ENCODE measurements around the gene SLC25A12. TPM values are rescaled to one million over a fixed set of nuclear protein-coding genes. Genes with fewer than 3 reads are reported as not detected.

The SLC25A12 gene
- total and polyA plus RNA-seq, 9 of the 15 experiments (the other 6 are each of a cell fraction or from before 2014, with no cell fraction given): 13.5 to 36.5 (median 21.7) TPM

DNA sequence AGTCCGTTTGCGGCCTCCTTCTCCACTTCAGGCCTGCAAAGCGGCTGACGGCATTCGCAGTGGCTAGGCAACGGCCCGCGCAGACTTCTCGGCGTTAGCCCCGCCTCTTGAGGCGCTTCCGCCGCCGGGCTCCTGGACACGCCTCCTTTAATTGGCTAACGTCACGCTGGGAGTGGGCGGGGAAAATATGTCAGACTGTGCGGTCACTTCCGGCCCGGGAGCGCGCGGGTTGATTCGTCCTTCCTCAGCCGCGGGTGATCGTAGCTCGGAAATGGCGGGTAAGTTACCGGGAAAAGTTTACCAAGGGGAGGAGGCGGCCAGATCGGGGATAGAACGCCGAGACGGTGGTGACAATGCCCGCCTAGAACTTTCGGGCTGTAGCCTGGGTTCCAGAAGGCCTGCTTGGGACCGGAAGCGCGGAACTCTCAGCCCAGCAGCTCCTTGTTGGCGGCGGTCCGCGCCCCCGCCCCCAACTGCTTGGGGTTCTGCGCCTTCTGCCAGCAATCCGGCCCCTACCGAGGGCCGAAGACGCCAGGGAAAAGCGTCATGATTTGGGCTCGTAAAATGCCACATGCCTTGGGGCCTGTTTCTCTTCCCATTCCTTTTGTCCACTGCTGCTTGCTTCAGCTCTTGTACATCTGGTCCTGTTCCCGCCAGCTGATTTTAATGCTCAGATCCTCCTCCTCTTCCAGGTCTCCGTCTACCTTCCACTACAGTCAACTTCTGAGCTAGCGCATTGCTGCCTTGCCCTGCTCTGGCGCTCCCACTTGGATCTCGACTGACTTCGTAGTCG lies 28.4 kb upstream of the SLC25A12 start, which contains the start of gene HAT1:
TSS of gene HAT1 (plus strand) at position 232 of the 793 bp plus-strand sequence. CDS start at position 272, 40 bp downstream.
- ChIA-PET POLR2A (interaction anchor here (0.6 to 3.8 kb wide), 19 partner anchors 7 to 198 kb away, joined by 3 to 62 read pairs (median 3); partner anchors contain the start of genes DLX2 and SLC25A12), CTCF (ENCODE audit: low intra/inter-chr PET ratio) (no interaction called here)
- H3K79me2 ChIP-seq (ENCODE audit: control insufficient read depth, insufficient read depth, low read length): peaks cover 49% of the 10 kb centered on the region
- H4K20me1 ChIP-seq (replicated peaks; ENCODE audit: control insufficient read depth, insufficient read depth, low read length): no peaks in the 10 kb centered on the region
- no peaks in the 10 kb centered on the region for H3K9me1 ChIP-seq (ENCODE audit: control insufficient read depth, insufficient read depth, low read length)
- DNase-seq (ENCODE audit: extremely low read depth in 1 of 4, low spot score in 3 of 4) (peak; percentile 98 to 99 (median 98)), FAIRE-seq (peak; percentile 96), ATAC-seq (peak; percentile 94)
- WGBS (ENCODE audit: insufficient coverage, low coverage, missing lambda C conversion rate): 1% methylated on average over 61 of the region's 61 CpGs
- H3K27ac ChIP-seq (ENCODE audit: extremely low read depth, low read depth, low read length): peak within 1 kb of the TSS; percentile 97
- peak within 1 kb of the TSS; percentile 100 for H3K4me2 ChIP-seq (ENCODE audit: insufficient read depth, low read length)
- intact Hi-C loops (cut with micrococcal nuclease): loop anchor here (2.0 to 10.0 kb wide), 6 partner anchors 28 to 198 kb away; partner anchors contain the start of genes DLX2 and SLC25A12
- peak within 1 kb of the TSS; percentile 68 for H3K4me3 ChIP-seq
- peak within 1 kb of the TSS; percentile 98 to 99 for H3K9ac ChIP-seq (ENCODE audit: insufficient read depth in 1 of 2, low read depth in 2 of 2, low read length in 2 of 2)
- H3K4me1 ChIP-seq (replicated peaks in 1 of 2; ENCODE audit: control insufficient read depth in 2 of 2, insufficient read depth in 2 of 2, low read length in 2 of 2): peaks cover 13 to 14% of the 10 kb centered on the region in 2 experiments; a peak in 4 of 5 replicates
- no peaks in the 10 kb centered on the region for H3K9me3 ChIP-seq (replicated peaks; ENCODE audit: control insufficient read depth, insufficient read depth, low read depth, low read length)
- H2AFZ ChIP-seq (ENCODE audit: low read depth, low read length): peak within 1 kb of the TSS; percentile 97
- H3K27me3 ChIP-seq (ENCODE audit: control insufficient read depth in 2 of 2, insufficient read depth in 2 of 2, low read length in 2 of 2): no peaks in the 10 kb centered on the region
- BruUV-seq (replicated peaks): TSS peak; percentile 76
- in situ Hi-C loops (cut with MboI): no loop called here
- peaks cover 34% of the 10 kb centered on the region for H3K36me3 ChIP-seq (ENCODE audit: control insufficient read depth, insufficient read depth, low read length)
- TF ChIP-seq SRSF3 (IDR thresholded peaks at IDR 0.05; ENCODE audit: insufficient read depth, low read length): 0 out of 2 replicates have a peak, but pooled peaks have one; percentile 55
- TF ChIP-seq EZH2 (IDR thresholded peaks at IDR 0.05; ENCODE audit: borderline replicate concordance, low read depth, low read length): no peak
- TF ChIP-seq, protein P1, sequence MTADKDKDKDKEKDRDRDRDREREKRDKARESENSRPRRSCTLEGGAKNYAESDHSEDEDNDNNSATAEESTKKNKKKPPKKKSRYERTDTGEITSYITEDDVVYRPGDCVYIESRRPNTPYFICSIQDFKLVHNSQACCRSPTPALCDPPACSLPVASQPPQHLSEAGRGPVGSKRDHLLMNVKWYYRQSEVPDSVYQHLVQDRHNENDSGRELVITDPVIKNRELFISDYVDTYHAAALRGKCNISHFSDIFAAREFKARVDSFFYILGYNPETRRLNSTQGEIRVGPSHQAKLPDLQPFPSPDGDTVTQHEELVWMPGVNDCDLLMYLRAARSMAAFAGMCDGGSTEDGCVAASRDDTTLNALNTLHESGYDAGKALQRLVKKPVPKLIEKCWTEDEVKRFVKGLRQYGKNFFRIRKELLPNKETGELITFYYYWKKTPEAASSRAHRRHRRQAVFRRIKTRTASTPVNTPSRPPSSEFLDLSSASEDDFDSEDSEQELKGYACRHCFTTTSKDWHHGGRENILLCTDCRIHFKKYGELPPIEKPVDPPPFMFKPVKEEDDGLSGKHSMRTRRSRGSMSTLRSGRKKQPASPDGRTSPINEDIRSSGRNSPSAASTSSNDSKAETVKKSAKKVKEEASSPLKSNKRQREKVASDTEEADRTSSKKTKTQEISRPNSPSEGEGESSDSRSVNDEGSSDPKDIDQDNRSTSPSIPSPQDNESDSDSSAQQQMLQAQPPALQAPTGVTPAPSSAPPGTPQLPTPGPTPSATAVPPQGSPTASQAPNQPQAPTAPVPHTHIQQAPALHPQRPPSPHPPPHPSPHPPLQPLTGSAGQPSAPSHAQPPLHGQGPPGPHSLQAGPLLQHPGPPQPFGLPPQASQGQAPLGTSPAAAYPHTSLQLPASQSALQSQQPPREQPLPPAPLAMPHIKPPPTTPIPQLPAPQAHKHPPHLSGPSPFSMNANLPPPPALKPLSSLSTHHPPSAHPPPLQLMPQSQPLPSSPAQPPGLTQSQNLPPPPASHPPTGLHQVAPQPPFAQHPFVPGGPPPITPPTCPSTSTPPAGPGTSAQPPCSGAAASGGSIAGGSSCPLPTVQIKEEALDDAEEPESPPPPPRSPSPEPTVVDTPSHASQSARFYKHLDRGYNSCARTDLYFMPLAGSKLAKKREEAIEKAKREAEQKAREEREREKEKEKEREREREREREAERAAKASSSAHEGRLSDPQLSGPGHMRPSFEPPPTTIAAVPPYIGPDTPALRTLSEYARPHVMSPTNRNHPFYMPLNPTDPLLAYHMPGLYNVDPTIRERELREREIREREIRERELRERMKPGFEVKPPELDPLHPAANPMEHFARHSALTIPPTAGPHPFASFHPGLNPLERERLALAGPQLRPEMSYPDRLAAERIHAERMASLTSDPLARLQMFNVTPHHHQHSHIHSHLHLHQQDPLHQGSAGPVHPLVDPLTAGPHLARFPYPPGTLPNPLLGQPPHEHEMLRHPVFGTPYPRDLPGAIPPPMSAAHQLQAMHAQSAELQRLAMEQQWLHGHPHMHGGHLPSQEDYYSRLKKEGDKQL (CRISPR knock-in tag; IDR thresholded peaks at IDR 0.05; ENCODE audit: borderline replicate concordance): no peak
- TF ChIP-seq ADNP (tag; IDR thresholded peaks at IDR 0.05): no peak
- TF ChIP-seq KDM2B (CRISPR knock-in tag; IDR thresholded peaks at IDR 0.05): no peak
- no peak; the same call in 1 of the 2 replicates for TF ChIP-seq NR2C2 (CRISPR knock-in tag; IDR thresholded peaks at IDR 0.05)
- TF ChIP-seq NR2C2 (tag; IDR thresholded peaks at IDR 0.05): peak; percentile 59; the same call in 1 of the 2 replicates
- peak; percentile 92 to 94 for TF ChIP-seq NRF1 (conservative IDR thresholded peaks at IDR 0.05 in 1 of 2, IDR thresholded peaks at IDR 0.05 in 1 of 2)
- TF ChIP-seq FOXP1 (CRISPR knock-in tag; IDR thresholded peaks at IDR 0.05): peak; percentile 83; the same call in 1 of the 2 replicates
- TF ChIP-seq NFYB (IDR thresholded peaks at IDR 0.05; ENCODE audit: extremely low read depth, insufficient read length): no peak
- TF ChIP-seq CCNT2 (IDR thresholded peaks at IDR 0.05; ENCODE audit: borderline replicate concordance, extremely low read depth, insufficient read length, low read depth, low read length): peak; percentile 35
- no peak for TF ChIP-seq ZSCAN32 (CRISPR knock-in tag; IDR thresholded peaks at IDR 0.05)
- TF ChIP-seq EP400 (IDR thresholded peaks at IDR 0.05): peak; percentile 94
- peak; percentile 95 for TF ChIP-seq RBBP5 (IDR thresholded peaks at IDR 0.05; ENCODE audit: borderline replicate concordance, insufficient read depth, low read length, poor library complexity, severe bottlenecking)
- peak; percentile 77; the same call in 1 of the 2 replicates for TF ChIP-seq TGIF2 (CRISPR knock-in tag; IDR thresholded peaks at IDR 0.05)
- no peak for TF ChIP-seq CAMTA2 (CRISPR knock-in tag; conservative IDR thresholded peaks at IDR 0.05)

All from K562 (cell line).